ENCODE measurements around the gene MARCHF10.

DNA sequence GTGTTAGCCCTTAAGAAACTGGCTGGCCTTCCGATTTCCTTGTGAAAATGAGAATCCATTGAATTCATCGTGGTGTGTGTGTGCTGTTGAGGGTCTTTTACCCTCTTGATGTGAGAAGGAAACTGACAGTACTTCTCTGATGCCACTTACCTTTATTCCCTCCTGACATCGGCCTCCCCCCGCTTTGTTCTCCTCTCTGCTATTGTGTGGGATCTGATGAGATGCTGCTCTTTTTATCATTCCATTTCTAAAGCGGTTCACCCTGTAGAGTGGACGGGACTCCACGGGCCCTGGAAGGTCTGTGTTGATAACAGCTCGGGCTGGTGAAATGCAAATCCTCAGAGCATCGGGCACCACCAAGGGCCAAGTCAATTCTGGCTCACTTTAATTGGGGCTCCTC is 69.8 kb downstream of the MARCHF10 start:
- TF ChIP-seq, protein P1, sequence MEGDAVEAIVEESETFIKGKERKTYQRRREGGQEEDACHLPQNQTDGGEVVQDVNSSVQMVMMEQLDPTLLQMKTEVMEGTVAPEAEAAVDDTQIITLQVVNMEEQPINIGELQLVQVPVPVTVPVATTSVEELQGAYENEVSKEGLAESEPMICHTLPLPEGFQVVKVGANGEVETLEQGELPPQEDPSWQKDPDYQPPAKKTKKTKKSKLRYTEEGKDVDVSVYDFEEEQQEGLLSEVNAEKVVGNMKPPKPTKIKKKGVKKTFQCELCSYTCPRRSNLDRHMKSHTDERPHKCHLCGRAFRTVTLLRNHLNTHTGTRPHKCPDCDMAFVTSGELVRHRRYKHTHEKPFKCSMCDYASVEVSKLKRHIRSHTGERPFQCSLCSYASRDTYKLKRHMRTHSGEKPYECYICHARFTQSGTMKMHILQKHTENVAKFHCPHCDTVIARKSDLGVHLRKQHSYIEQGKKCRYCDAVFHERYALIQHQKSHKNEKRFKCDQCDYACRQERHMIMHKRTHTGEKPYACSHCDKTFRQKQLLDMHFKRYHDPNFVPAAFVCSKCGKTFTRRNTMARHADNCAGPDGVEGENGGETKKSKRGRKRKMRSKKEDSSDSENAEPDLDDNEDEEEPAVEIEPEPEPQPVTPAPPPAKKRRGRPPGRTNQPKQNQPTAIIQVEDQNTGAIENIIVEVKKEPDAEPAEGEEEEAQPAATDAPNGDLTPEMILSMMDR (IDR thresholded peaks at IDR 0.05) = no peak
- TF ChIP-seq POLR2A (IDR thresholded peaks at IDR 0.05) (no peak), POLR2AphosphoS5 (IDR thresholded peaks at IDR 0.05; ENCODE audit: insufficient read depth in 1 of 2, low read depth in 1 of 2) (no peak)

Data from vagina (tissue), 2 donors.